HCT116 (cell line): ENCODE results near the gene ZBTB47. TPM values are rescaled to one million over a fixed set of nuclear protein-coding genes. Genes with fewer than 3 reads are reported as not detected.

Source experiments
- ATAC-seq: fragments of 200-7000 bp; cut with Tn5 transposase; 2 replicates; pipeline ENCODE4 v1.9.1; 2020; ENCODE audit warnings: mild to moderate bottlenecking, moderate library complexity
- BruUV-seq: library from RNA; stranded (reverse); fragments of 400-500 nt; replicated peaks from 2 replicates; lab custom pipeline; 2021; lab: Mats Ljungman, UMichigan
- CTCF ChIA-PET: fragments of 300-600 bp; sonication (Branson Sonifier 250); formaldehyde crosslinking; loops from one replicate; lab custom pipeline; 2021; ENCODE audit warnings: antibody characterized with exemption; lab: Charles Lee
- POLR2A ChIA-PET: fragments of 300-600, 350-600 bp; sonication (Branson Sonifier 250); formaldehyde crosslinking; loops from one replicate; lab custom pipeline; 2021; ENCODE audit warnings: antibody characterized with exemption; lab: Charles Lee
- RAD21 ChIA-PET, 2 experiments: fragments of 300-600 bp; sonication (Branson Sonifier 250); formaldehyde crosslinking; loops; one replicate each; lab custom pipeline; 2023; ENCODE audit warnings: low total read pairs in 2 of 2; ENCODE audit not compliant: uncharacterized antibody in 2 of 2, unreplicated experiment in 2 of 2, low non-redundant PET in 1 of 2; lab: Charles Lee
- DNase-seq: peaks from one replicate; pipeline ENCODE4 v3.0.0-alpha.2; 2010; ENCODE audit warnings: low read depth, low spot score
- H2AFZ ChIP-seq: fragments of 200-600 bp; shearing (Covaris generic), sonication (generic); 2 replicates; pipeline ENCODE4 v1.6.1; 2017; ENCODE audit warnings: low read depth, mixed run types, mixed read lengths, antibody characterized with exemption, low read length; ENCODE audit not compliant: poor library complexity, severe bottlenecking
- H3K27ac ChIP-seq: 2 replicates; pipeline ENCODE4 v1.5.1; 2012; ENCODE audit warnings: low read depth, low read length
- H3K27me3 ChIP-seq: fragments of 200-600 bp; sonication (generic); 2 replicates; pipeline ENCODE4 v1.6.1; 2016; ENCODE audit warnings: mixed run types, low read length, mixed read lengths; ENCODE audit not compliant: insufficient read depth
- H3K36me3 ChIP-seq, 2 experiments: fragments of 200-500 bp in 1 of 2; fragments of 200-600 bp in 1 of 2; sonication (Bioruptor generic) in 1 of 2; sonication (generic) in 1 of 2; 2 replicates each; pipeline versions ENCODE4 v1.5.1 to v1.6.1; 2014 to 2016; ENCODE audit warnings: low read length in 2 of 2, inconsistent platforms in 1 of 2, mixed read lengths in 1 of 2, mixed run types in 1 of 2; ENCODE audit not compliant: insufficient read depth in 2 of 2, control insufficient read depth in 1 of 2
- H3K4me1 ChIP-seq, 2 experiments: fragments of 200-600 bp in 1 of 2; sonication (generic) in 1 of 2; 2 replicates each; pipeline versions ENCODE4 v1.5.1 to v1.6.1; 2012 to 2017; ENCODE audit warnings: low read length in 2 of 2, inconsistent platforms in 1 of 2, mild to moderate bottlenecking in 1 of 2, mixed read lengths in 1 of 2, mixed run types in 1 of 2, moderate library complexity in 1 of 2; ENCODE audit not compliant: insufficient read depth in 2 of 2, control insufficient read depth in 1 of 2
- H3K4me2 ChIP-seq: fragments of 200-600 bp; sonication (generic); 2 replicates; pipeline ENCODE4 v1.6.1; 2017; ENCODE audit warnings: mixed run types, low read length, mixed read lengths
- H3K4me3 ChIP-seq, 2 experiments: fragments of 200-600 bp in 1 of 2; sonication (generic) in 1 of 2; replicated peaks in 1 of 2; 2 replicates each; pipeline ENCODE4 v1.5.1; 2011 to 2016; ENCODE audit warnings: low read length in 2 of 2, control low read depth in 1 of 2, low read depth in 1 of 2, mild to moderate bottlenecking in 1 of 2, mixed read lengths in 1 of 2, mixed run types in 1 of 2
- H3K79me2 ChIP-seq: fragments of 200-600 bp; sonication (generic); 2 replicates; pipeline ENCODE4 v1.6.1; 2017; ENCODE audit warnings: mild to moderate bottlenecking, mixed run types, low read length, moderate library complexity, mixed read lengths; ENCODE audit not compliant: insufficient read depth
- H3K9ac ChIP-seq: fragments of 200-600 bp; sonication (generic); 2 replicates; pipeline ENCODE4 v1.6.1; 2016; ENCODE audit warnings: low read length, mixed read lengths
- H3K9me2 ChIP-seq: fragments of 200-600 bp; sonication (generic), shearing (Covaris generic); 2 replicates; pipeline ENCODE4 v1.6.1; 2017; ENCODE audit warnings: mixed run types, mild to moderate bottlenecking, moderate library complexity; ENCODE audit not compliant: insufficient read depth
- H3K9me3 ChIP-seq, 2 experiments: fragments of 200-500 bp in 1 of 2; fragments of 200-600 bp in 1 of 2; sonication (Bioruptor generic) in 1 of 2; sonication (generic) in 1 of 2; 2 replicates each; pipeline ENCODE4 v1.6.1; 2014 to 2017; ENCODE audit warnings: low read length in 2 of 2, mixed read lengths in 2 of 2, inconsistent platforms in 1 of 2, low read depth in 1 of 2, mild to moderate bottlenecking in 1 of 2, mixed run types in 1 of 2, moderate library complexity in 1 of 2; ENCODE audit not compliant: control insufficient read depth in 1 of 2, insufficient read depth in 1 of 2
- H4K20me1 ChIP-seq: fragments of 200-600 bp; sonication (generic), shearing (Covaris generic); 2 replicates; pipeline ENCODE4 v1.6.1; 2017; ENCODE audit warnings: mixed run types, mild to moderate bottlenecking, moderate library complexity; ENCODE audit not compliant: insufficient read depth
- EGR1 ChIP-seq: IDR thresholded peaks from 2 replicates; pipeline ENCODE4 v1.6.1; 2012; ENCODE audit warnings: low read depth
- JUND ChIP-seq: IDR thresholded peaks from 2 replicates; pipeline ENCODE4 v1.6.1; 2012
- POLR2A ChIP-seq: IDR thresholded peaks from 2 replicates; pipeline ENCODE4 v1.7.0; 2011; ENCODE audit warnings: borderline replicate concordance; ENCODE audit not compliant: insufficient read depth, insufficient read length; ENCODE audit errors: extremely low read depth
- POLR2AphosphoS5 ChIP-seq: IDR thresholded peaks from 2 replicates; pipeline ENCODE4 v1.6.1; 2011; ENCODE audit warnings: mild to moderate bottlenecking, low read depth, low read length, moderate library complexity
- RAD21 ChIP-seq: IDR thresholded peaks from 2 replicates; pipeline ENCODE4 v1.6.1; 2012; ENCODE audit warnings: low read depth, mild to moderate bottlenecking
- SP1 ChIP-seq: IDR thresholded peaks from 2 replicates; pipeline ENCODE4 v1.6.1; 2012; ENCODE audit warnings: low read depth
- TCF7L2 ChIP-seq: IDR thresholded peaks from 2 replicates; pipeline ENCODE4 v1.7.0; 2011; ENCODE audit warnings: borderline replicate concordance, inconsistent platforms; ENCODE audit not compliant: insufficient read depth, insufficient read length; ENCODE audit errors: extremely low read depth
- YY1 ChIP-seq: IDR thresholded peaks from 2 replicates; pipeline ENCODE4 v1.6.1; 2011; ENCODE audit warnings: low read length, low read depth, moderate library complexity, mild to moderate bottlenecking; ENCODE audit not compliant: insufficient replicate concordance; ENCODE audit errors: extremely low read depth
- ZFX ChIP-seq: fragments of 450-650 bp; IDR thresholded peaks from 2 replicates; pipeline ENCODE4 v1.6.1; 2017
- intact Hi-C: fragments of 100-400 bp; cut with micrococcal nuclease; formaldehyde crosslinking; loops from 2 replicates; pipeline ENCODE4 v1.10.0; 2022
- total RNA-seq: library from RNA; stranded (reverse); gene quantifications from one replicate; pipeline ENCODE4 v1.2.1, GENCODE V29; 2021; ENCODE audit not compliant: unreplicated experiment
- TF ChIP-seq, protein P1 (sequence below): IDR thresholded peaks from 2 replicates; pipeline ENCODE4 v1.6.1; 2011; ENCODE audit warnings: mild to moderate bottlenecking, low read length, moderate library complexity; ENCODE audit not compliant: insufficient replicate concordance; ENCODE audit errors: extremely low read depth

ZBTB47 gene
- total RNA-seq, 1 experiment from 2014 or later: 6.3 TPM

GRCh38 chr3:42660131-42660715, 6.7 kb downstream of the ZBTB47 start:
- ChIA-PET RAD21 (no interaction called here), CTCF (interaction anchor here (1.7 kb wide), 1 partner anchor 84 kb away, joined by 6 read pairs; no protein-coding TSS in a partner anchor), POLR2A (no interaction called here)
- no peak overlapping the region for H3K27ac ChIP-seq
- no peak overlapping the region for H2AFZ ChIP-seq
- intact Hi-C loops: no loop called here
- no peak overlapping the region for H3K4me2 ChIP-seq
- BruUV-seq: no TSS peak
- no peaks in the 10 kb centered on the region for H3K27me3 ChIP-seq
- no peaks in the 10 kb centered on the region for H3K79me2 ChIP-seq
- 0 out of 4 replicates have a peak, but pooled peaks cover 0 to 3% of the 10 kb centered on the region in 2 experiments for H3K36me3 ChIP-seq
- H3K9ac ChIP-seq: no peak overlapping the region
- no peak for ATAC-seq
- H3K9me3 ChIP-seq: no peaks in the 10 kb centered on the region
- no peak for DNase-seq
- no peak overlapping the region for H3K4me3 ChIP-seq
- peaks cover 10 to 16% of the 10 kb centered on the region in 2 experiments; a peak in 3 of 4 replicates for H3K4me1 ChIP-seq
- TF ChIP-seq POLR2A (no peak), YY1 (no peak), JUND (no peak), ZFX (no peak), TCF7L2 (no peak), POLR2AphosphoS5 (no peak), SP1 (no peak), EGR1 (no peak), RAD21 (no peak)
- TF ChIP-seq, protein P1, sequence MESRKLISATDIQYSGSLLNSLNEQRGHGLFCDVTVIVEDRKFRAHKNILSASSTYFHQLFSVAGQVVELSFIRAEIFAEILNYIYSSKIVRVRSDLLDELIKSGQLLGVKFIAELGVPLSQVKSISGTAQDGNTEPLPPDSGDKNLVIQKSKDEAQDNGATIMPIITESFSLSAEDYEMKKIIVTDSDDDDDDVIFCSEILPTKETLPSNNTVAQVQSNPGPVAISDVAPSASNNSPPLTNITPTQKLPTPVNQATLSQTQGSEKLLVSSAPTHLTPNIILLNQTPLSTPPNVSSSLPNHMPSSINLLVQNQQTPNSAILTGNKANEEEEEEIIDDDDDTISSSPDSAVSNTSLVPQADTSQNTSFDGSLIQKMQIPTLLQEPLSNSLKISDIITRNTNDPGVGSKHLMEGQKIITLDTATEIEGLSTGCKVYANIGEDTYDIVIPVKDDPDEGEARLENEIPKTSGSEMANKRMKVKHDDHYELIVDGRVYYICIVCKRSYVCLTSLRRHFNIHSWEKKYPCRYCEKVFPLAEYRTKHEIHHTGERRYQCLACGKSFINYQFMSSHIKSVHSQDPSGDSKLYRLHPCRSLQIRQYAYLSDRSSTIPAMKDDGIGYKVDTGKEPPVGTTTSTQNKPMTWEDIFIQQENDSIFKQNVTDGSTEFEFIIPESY: no peak
- no peaks in the 10 kb centered on the region for H4K20me1 ChIP-seq
- no peaks in the 10 kb centered on the region for H3K9me2 ChIP-seq
